Liver (tissue), 9 donors: Measurements from ENCODE around the gene KSR2. TPM values are rescaled to one million over a fixed set of nuclear protein-coding genes. Genes with fewer than 3 reads are reported as not detected.

Experiments
- DNase-seq: peaks from one replicate; pipeline ENCODE4 v3.0.0-alpha.2; 2017; ENCODE audit warnings: low spot score
- H3K27ac ChIP-seq, 2 donors: one replicate each; pipeline ENCODE4 v1.7.0; 2013; ENCODE audit warnings: inconsistent platforms in 2 of 2, low read length in 2 of 2, control low read depth in 1 of 2, low read depth in 1 of 2, mild to moderate bottlenecking in 1 of 2
- H3K27me3 ChIP-seq, 4 donors: one replicate each; pipeline versions ENCODE4 v1.6.1 to v1.7.0; 2013; ENCODE audit warnings: low read length in 3 of 4, inconsistent platforms in 1 of 4, mild to moderate bottlenecking in 1 of 4, moderate library complexity in 1 of 4; ENCODE audit not compliant: control insufficient read depth in 4 of 4, insufficient read depth in 4 of 4
- H3K36me3 ChIP-seq, 4 donors: one replicate each; pipeline versions ENCODE4 v1.6.1 to v1.7.0; 2013; ENCODE audit warnings: low read length in 3 of 4, mild to moderate bottlenecking in 3 of 4, low read depth in 1 of 4, moderate library complexity in 1 of 4; ENCODE audit not compliant: control insufficient read depth in 4 of 4, insufficient read depth in 3 of 4
- H3K4me1 ChIP-seq, 4 donors: one replicate each; pipeline versions ENCODE4 v1.6.1 to v1.7.0; 2013; ENCODE audit warnings: low read length in 3 of 4, mild to moderate bottlenecking in 3 of 4, moderate library complexity in 1 of 4; ENCODE audit not compliant: control insufficient read depth in 4 of 4, insufficient read depth in 4 of 4
- H3K4me3 ChIP-seq, 3 donors: one replicate each; pipeline versions ENCODE4 v1.6.1 to v1.7.0; 2013; ENCODE audit warnings: low read length in 3 of 3, control low read depth in 1 of 3, low read depth in 1 of 3, mild to moderate bottlenecking in 1 of 3
- H3K9ac ChIP-seq, 2 donors: one replicate each; pipeline ENCODE4 v1.7.0; 2013; ENCODE audit warnings: low read length in 2 of 2, mild to moderate bottlenecking in 2 of 2, moderate library complexity in 2 of 2, control low read depth in 1 of 2, low read depth in 1 of 2
- H3K9me3 ChIP-seq, 4 donors: one replicate each; pipeline versions ENCODE4 v1.6.1 to v1.7.0; 2013; ENCODE audit warnings: low read length in 3 of 4; ENCODE audit not compliant: control insufficient read depth in 4 of 4
- ATF3 ChIP-seq: IDR thresholded peaks from 2 replicates; pipeline ENCODE4 v1.6.1; 2016; ENCODE audit warnings: antibody characterized with exemption
- EGR1 ChIP-seq, 2 donors: IDR thresholded peaks; 2 replicates each; pipeline ENCODE4 v1.6.1; 2016 to 2018; ENCODE audit warnings: antibody characterized with exemption in 2 of 2, low read depth in 2 of 2
- FOXA1 ChIP-seq: IDR thresholded peaks from 2 replicates; pipeline ENCODE4 v1.6.1; 2016; ENCODE audit warnings: antibody characterized with exemption
- FOXA2 ChIP-seq: IDR thresholded peaks from 2 replicates; pipeline ENCODE4 v1.6.1; 2016; ENCODE audit warnings: antibody characterized with exemption
- GABPA ChIP-seq, 2 donors: IDR thresholded peaks in 1 of 2; conservative IDR thresholded peaks in 1 of 2; 2 replicates each; pipeline ENCODE4 v1.6.1; 2016; ENCODE audit warnings: antibody characterized with exemption in 2 of 2, mild to moderate bottlenecking in 1 of 2, moderate library complexity in 1 of 2
- HNF4A ChIP-seq, 2 donors: conservative IDR thresholded peaks; 2 replicates each; pipeline ENCODE4 v1.6.1; 2016; ENCODE audit warnings: antibody characterized with exemption in 2 of 2, mild to moderate bottlenecking in 2 of 2
- HNF4G ChIP-seq: IDR thresholded peaks from 2 replicates; pipeline ENCODE4 v1.6.1; 2016; ENCODE audit warnings: antibody characterized with exemption
- JUND ChIP-seq, 2 donors: IDR thresholded peaks; 2 replicates each; pipeline ENCODE4 v1.6.1; 2016; ENCODE audit warnings: antibody characterized with exemption in 2 of 2
- MAX ChIP-seq: IDR thresholded peaks from 2 replicates; pipeline ENCODE4 v1.6.1; 2016; ENCODE audit warnings: antibody characterized with exemption
- NR2F2 ChIP-seq: IDR thresholded peaks from 2 replicates; pipeline ENCODE4 v1.6.1; 2016; ENCODE audit warnings: antibody characterized with exemption
- RAD21 ChIP-seq, 2 donors: IDR thresholded peaks; 2 replicates each; pipeline ENCODE4 v1.6.1; 2016; ENCODE audit warnings: antibody characterized with exemption in 2 of 2, mild to moderate bottlenecking in 2 of 2
- REST ChIP-seq: IDR thresholded peaks from 2 replicates; pipeline ENCODE4 v1.6.1; 2016; ENCODE audit warnings: antibody characterized with exemption, mild to moderate bottlenecking
- RXRA ChIP-seq, 2 donors: IDR thresholded peaks; 2 replicates each; pipeline ENCODE4 v1.6.1; 2017 to 2018; ENCODE audit warnings: antibody characterized with exemption in 2 of 2, mild to moderate bottlenecking in 1 of 2
- SP1 ChIP-seq: IDR thresholded peaks from 2 replicates; pipeline ENCODE4 v1.6.1; 2018; ENCODE audit warnings: antibody characterized with exemption, mild to moderate bottlenecking
- TAF1 ChIP-seq: conservative IDR thresholded peaks from 2 replicates; pipeline ENCODE4 v1.6.1; 2016; ENCODE audit warnings: antibody characterized with exemption, mild to moderate bottlenecking
- YY1 ChIP-seq: IDR thresholded peaks from 2 replicates; pipeline ENCODE4 v1.6.1; 2016; ENCODE audit warnings: antibody characterized with exemption, mild to moderate bottlenecking
- ZBTB33 ChIP-seq: IDR thresholded peaks from 2 replicates; pipeline ENCODE4 v1.6.1; 2016; ENCODE audit warnings: antibody characterized with exemption
- WGBS: extraction: QIAGEN DNeasy Blood & Tissue Kit; methylation state at CpG from one replicate; pipeline ENCODE4 v1.1.7; 2013; 5-methylcytosine and 5-hydroxymethylcytosine counted together
- polyA plus RNA-seq, 2 donors: library from polyadenylated mRNA; stranded (reverse) in 1 of 2; unstranded in 1 of 2; fragments of 200-250 nt in 1 of 2; fragments of >200 nt in 1 of 2; fragmentation: Nextera tagmentation in 1 of 2; extraction: Ambion mirVana in 1 of 2; gene quantifications; one replicate each; pipeline versions ENCODE4 v1.2.1 to v1.2.3, GENCODE V29; 2013 to 2015
- total RNA-seq, 2 donors: library from RNA; depleted of rRNA; stranded (reverse); fragments of >200 nt; gene quantifications; one replicate each; pipeline ENCODE4 v1.2.3, GENCODE V29; 2014
- TF ChIP-seq, protein P1 (sequence below): fragments of 150-350 bp; IDR thresholded peaks from 2 replicates; pipeline ENCODE4 v1.5.1; 2017; ENCODE audit warnings: improper control_type of control experiment, low read depth, low read length; ENCODE audit not compliant: missing input control
- donor health status: healthy.
- donor health status: healthy.
- donor health status: healthy.
- donor health status: healthy.
- donor health status: healthy.

Gene KSR2
- total and polyA plus RNA-seq, 4 donors, result under 0.01 to 0.02 (median under 0.01) TPM; not detected in 1

GRCh38 chr12:117427211-117427610 is 541.6 kb downstream of the KSR2 start (continued):
- TF ChIP-seq REST, result no peak
- no peak for TF ChIP-seq RAD21 (IDR thresholded peaks at IDR 0.05)
- TF ChIP-seq HNF4A (conservative IDR thresholded peaks at IDR 0.05), result no peak
- no peak for TF ChIP-seq NR2F2
- TF ChIP-seq, protein P1, sequence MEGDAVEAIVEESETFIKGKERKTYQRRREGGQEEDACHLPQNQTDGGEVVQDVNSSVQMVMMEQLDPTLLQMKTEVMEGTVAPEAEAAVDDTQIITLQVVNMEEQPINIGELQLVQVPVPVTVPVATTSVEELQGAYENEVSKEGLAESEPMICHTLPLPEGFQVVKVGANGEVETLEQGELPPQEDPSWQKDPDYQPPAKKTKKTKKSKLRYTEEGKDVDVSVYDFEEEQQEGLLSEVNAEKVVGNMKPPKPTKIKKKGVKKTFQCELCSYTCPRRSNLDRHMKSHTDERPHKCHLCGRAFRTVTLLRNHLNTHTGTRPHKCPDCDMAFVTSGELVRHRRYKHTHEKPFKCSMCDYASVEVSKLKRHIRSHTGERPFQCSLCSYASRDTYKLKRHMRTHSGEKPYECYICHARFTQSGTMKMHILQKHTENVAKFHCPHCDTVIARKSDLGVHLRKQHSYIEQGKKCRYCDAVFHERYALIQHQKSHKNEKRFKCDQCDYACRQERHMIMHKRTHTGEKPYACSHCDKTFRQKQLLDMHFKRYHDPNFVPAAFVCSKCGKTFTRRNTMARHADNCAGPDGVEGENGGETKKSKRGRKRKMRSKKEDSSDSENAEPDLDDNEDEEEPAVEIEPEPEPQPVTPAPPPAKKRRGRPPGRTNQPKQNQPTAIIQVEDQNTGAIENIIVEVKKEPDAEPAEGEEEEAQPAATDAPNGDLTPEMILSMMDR, result no peak
- no peak for TF ChIP-seq ATF3
- no peak for TF ChIP-seq MAX
- TF ChIP-seq EGR1 (IDR thresholded peaks at IDR 0.05; ENCODE audit: low read depth in 2 of 2), result no peak

GRCh38 chr12:117421987-117422386 is 546.8 kb downstream of the KSR2 start:
- Histone ChIP-seq H3K9ac (peak overlapping the region in 1 of 2 donors; percentile 11), H3K27ac (peak overlapping the region; percentile 39 to 60), H3K4me3 (no peak overlapping the region), H3K4me1 (peaks cover 7 to 24% (median 11%) of the 10 kb centered on the region in 4 donors), H3K36me3 (no peaks in the 10 kb centered on the region), H3K27me3 (no peaks in the 10 kb centered on the region), H3K9me3 (no peaks in the 10 kb centered on the region)
- peak; percentile 73 for TF ChIP-seq FOXA1
- peak in 1 of 2 donors; percentile 76 for TF ChIP-seq JUND (IDR thresholded peaks at IDR 0.05)
- peak; percentile 73 for TF ChIP-seq ZBTB33
- peak in 1 of 2 donors; percentile 17 for TF ChIP-seq EGR1 (IDR thresholded peaks at IDR 0.05; ENCODE audit: low read depth in 2 of 2)
- no peak for TF ChIP-seq GABPA (IDR thresholded peaks at IDR 0.05 in 1 of 2, conservative IDR thresholded peaks at IDR 0.05 in 1 of 2)
- TF ChIP-seq HNF4G, result peak; percentile 92
- TF ChIP-seq SP1, result peak; percentile 84
- TF ChIP-seq RXRA (IDR thresholded peaks at IDR 0.05), result peak; percentile 95 to 97
- TF ChIP-seq ATF3, result peak; percentile 51
- peak; percentile 60 for TF ChIP-seq FOXA2
- TF ChIP-seq, protein P1, result no peak
- peak; percentile 74 for TF ChIP-seq REST
- no peak for TF ChIP-seq TAF1
- peak; percentile 93 to 96 for TF ChIP-seq HNF4A (conservative IDR thresholded peaks at IDR 0.05)
- peak; percentile 94 for TF ChIP-seq YY1
- TF ChIP-seq RAD21 (IDR thresholded peaks at IDR 0.05), result peak; percentile 53 to 68
- peak; percentile 80 for TF ChIP-seq MAX
- peak; percentile 89 for TF ChIP-seq NR2F2
- no peak for DNase-seq
- 23% methylated on average over 2 of the region's 2 CpGs for WGBS
